Measurements from ENCODE around the gene LSM14B.

GRCh38 chr20:62089393-62089792 is 32.9 kb upstream of the LSM14B start:
- TF ChIP-seq MAX (IDR thresholded peaks at IDR 0.05) (no peak), CTCF (IDR thresholded peaks at IDR 0.05 in 2 of 3, conservative IDR thresholded peaks at IDR 0.05 in 1 of 3; ENCODE audit: borderline replicate concordance in 1 of 3, insufficient read depth in 1 of 3, low read depth in 2 of 3, low read length in 2 of 3) (no peak), POLR2A (IDR thresholded peaks at IDR 0.05; ENCODE audit: borderline replicate concordance, extremely low read depth, insufficient read depth, insufficient read length) (no peak), YY1 (IDR thresholded peaks at IDR 0.05; ENCODE audit: extremely low read depth, insufficient replicate concordance, low read depth, low read length) (no peak), RAD21 (IDR thresholded peaks at IDR 0.05; ENCODE audit: low read depth) (peak; percentile 19; the same call in 1 of the 2 replicates), CEBPB (IDR thresholded peaks at IDR 0.05; ENCODE audit: low read depth) (no peak), EZH2 (IDR thresholded peaks at IDR 0.05) (no peak), ZNF274 (IDR thresholded peaks at IDR 0.05; ENCODE audit: low read depth, low read length) (no peak), JUND (IDR thresholded peaks at IDR 0.05) (no peak), SRF (IDR thresholded peaks at IDR 0.05; ENCODE audit: low read depth) (no peak), ATF3 (IDR thresholded peaks at IDR 0.05) (no peak), POLR2AphosphoS5 (IDR thresholded peaks at IDR 0.05; ENCODE audit: low read depth, low read length) (no peak), SIN3A (IDR thresholded peaks at IDR 0.05; ENCODE audit: low read depth) (no peak), SP1 (IDR thresholded peaks at IDR 0.05; ENCODE audit: low read depth) (no peak)
